Measurements from ENCODE around the gene WDR4.

DNA sequence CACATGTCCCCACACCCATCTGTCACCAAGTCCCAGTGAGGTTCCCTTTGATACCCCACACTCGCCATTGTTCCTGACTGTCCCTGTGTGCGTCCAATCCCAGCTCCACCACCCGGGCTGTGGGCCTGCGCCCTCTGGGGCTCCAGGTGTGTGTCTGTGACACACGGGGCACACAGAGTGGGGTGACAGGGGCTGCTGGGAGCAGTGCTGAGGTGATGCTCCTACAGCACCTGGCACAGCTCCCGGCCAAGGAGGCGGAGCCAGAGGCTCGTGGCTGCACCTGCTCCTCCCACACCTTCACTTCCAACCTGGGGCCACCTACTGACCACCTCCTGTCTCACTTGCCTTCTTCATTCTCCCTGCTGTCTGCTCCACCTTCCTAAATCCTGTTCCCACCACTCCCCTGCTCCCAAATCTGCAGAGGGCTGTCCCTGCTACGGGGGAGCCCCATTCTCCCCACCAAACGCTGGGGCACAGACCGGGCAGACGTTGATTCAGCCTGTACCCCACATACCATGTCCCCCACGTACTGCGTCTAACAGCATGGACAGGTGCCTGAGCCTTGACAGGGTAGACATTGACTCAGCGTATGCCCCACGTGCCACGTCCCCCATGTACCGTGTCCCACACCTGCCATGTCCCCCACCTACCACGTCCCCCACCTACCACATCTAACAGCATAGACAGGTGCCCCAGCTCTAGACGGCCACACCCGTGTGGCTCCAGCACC is 16.4 kb downstream of the WDR4 start:
- TF ChIP-seq, protein P1, sequence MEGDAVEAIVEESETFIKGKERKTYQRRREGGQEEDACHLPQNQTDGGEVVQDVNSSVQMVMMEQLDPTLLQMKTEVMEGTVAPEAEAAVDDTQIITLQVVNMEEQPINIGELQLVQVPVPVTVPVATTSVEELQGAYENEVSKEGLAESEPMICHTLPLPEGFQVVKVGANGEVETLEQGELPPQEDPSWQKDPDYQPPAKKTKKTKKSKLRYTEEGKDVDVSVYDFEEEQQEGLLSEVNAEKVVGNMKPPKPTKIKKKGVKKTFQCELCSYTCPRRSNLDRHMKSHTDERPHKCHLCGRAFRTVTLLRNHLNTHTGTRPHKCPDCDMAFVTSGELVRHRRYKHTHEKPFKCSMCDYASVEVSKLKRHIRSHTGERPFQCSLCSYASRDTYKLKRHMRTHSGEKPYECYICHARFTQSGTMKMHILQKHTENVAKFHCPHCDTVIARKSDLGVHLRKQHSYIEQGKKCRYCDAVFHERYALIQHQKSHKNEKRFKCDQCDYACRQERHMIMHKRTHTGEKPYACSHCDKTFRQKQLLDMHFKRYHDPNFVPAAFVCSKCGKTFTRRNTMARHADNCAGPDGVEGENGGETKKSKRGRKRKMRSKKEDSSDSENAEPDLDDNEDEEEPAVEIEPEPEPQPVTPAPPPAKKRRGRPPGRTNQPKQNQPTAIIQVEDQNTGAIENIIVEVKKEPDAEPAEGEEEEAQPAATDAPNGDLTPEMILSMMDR (IDR thresholded peaks at IDR 0.05) = no peak
- no peak for TF ChIP-seq POLR2A (IDR thresholded peaks at IDR 0.05)
